GM19328 (cell line): ENCODE data around the gene TM9SF4.
A peak's percentile ranks its signal among the peaks of the same experiment; 100 is the strongest.

Experiments used
- ATAC-seq: cut with Tn5 transposase; IDR thresholded peaks from one replicate; pipeline ENCODE4 v1.9.1; 2021; ENCODE audit warnings: mild to moderate bottlenecking, moderate library complexity; ENCODE audit not compliant: unreplicated experiment

TM9SF4 gene

DNA sequence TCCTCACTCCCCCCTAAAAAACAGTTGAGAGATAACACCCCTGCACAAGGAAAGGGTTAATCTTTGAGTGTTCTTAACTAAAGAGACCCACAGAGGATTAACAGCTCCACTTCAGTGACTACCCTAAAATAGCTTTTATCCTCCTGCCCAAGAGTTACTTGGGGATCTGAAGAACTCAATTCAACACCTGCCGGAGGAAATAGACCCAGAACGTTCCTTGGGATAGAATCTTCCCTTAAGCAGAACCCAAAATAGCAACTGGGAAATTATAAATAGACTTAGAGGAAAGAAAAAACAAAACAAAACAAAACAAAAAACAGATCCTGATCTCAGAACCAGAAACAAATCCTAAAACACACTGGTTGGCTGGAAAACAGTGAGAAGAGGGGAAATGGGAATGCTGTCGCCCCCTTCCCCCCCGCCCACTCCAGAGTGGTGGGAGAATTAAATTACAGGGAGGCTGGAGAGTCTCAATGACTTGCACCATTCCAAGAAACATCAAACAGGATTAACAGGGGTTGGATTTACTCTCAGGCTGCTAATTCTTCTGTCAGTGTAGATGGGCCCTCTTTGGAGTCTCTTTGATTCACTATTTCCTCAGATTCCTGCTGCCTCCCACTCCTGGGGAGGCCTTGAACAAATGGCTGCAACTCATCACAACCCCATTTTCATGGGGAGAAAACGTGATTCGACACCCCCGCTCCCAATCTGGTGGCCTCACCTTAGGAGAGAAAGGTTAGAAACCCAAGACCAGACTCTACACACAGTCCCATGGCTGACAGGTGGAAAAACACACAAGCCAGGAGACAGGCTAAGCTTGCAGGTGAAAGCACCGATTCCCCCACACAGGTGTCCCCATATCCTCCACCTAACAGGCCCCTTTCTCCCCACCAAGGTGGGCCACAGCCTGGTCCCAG is 96.6 kb downstream of the TM9SF4 start:
- no peak for ATAC-seq

DNA sequence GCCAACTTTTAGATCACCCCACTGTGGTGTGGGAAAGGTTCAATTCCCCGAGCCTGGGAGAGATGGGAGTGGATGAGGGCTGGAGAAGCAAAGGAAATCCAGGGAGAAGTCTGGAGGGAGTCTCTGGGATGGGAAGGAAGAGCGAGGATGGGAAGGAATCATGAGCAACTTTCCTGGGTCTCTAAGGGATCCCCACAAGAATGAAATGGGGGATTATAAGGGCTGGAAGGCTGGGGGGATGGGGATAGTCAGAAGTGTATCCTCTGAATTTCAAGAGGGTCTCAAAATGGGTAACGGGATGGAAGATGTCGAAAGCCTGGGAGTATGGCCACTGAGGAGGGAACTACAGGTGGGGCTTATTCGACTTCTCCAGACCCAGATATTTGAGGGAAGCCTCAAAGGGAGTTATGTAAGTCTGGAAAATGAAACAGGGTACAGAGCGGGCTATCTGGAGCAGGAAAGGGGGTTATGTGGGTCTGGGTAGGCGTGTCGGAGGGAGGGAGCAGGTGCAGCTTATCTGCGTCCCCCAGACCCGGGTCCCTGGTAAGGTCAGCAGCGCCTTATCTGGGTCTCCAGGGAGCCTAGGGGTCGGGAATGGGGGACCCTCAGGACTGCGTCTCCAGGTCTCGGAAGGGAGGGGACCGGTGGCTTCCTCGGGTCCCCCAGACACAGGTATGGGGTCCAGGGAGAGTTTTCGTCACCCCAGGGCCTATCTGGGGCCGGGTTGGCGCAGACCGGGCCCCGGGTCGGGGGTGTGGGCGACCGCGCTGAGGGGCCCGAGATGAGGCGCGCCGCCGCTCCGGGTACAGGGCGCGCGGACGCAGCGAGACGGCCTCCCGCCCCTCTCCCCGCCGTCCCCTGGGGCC is 97.5 kb downstream of the TM9SF4 start:
- ATAC-seq: peak; percentile 3

DNA sequence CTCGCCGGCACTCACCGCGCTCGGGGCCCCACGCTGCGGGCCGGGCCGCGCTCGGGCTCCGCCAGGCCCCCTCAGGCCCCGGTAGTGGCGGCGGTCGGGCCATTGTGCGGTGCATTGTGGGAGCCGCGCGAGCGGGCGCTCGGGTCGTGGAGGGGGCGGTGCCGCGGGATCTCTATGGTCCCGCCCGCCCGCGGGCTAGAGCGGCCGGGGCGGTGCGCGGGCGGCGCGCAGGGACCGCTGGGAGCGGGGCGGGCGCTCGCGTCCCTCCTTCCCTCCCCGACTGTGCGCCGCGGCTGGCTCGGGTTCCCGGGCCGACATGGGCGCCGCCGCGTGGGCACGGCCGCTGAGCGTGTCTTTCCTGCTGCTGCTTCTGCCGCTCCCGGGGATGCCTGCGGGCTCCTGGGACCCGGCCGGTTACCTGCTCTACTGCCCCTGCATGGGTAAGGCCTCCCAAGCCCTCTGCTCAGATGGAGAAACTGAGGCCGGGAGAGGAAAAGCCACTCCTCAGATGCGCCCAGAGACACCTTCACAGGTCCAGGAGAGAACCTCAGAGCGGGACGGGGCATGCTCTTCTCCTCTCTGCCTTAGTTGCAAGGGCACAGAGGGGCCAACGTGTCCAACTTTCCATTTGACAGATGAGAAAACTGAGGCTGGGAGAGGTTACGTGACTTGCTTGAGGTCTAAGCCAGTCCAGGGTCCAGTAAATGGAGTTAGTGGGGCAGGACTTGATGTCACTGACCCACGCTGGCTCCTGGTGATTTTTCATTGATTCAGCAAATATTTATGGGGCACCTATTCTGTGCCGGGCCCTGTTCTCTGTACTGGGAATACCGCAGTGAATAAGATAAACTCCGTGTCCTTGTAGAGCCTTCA is 98.3 kb downstream of the TM9SF4 start, which contains the start of the genes PLAGL2 and POFUT1:
TSS of gene PLAGL2 (minus strand) at position 118 of the 873 bp plus-strand sequence. CDS start 5,565 bp downstream, outside the sequence.
TSS of gene POFUT1 (plus strand) at position 255 of the 873 bp plus-strand sequence. CDS start at position 317, 62 bp downstream.
- ATAC-seq: peak; percentile 83

DNA sequence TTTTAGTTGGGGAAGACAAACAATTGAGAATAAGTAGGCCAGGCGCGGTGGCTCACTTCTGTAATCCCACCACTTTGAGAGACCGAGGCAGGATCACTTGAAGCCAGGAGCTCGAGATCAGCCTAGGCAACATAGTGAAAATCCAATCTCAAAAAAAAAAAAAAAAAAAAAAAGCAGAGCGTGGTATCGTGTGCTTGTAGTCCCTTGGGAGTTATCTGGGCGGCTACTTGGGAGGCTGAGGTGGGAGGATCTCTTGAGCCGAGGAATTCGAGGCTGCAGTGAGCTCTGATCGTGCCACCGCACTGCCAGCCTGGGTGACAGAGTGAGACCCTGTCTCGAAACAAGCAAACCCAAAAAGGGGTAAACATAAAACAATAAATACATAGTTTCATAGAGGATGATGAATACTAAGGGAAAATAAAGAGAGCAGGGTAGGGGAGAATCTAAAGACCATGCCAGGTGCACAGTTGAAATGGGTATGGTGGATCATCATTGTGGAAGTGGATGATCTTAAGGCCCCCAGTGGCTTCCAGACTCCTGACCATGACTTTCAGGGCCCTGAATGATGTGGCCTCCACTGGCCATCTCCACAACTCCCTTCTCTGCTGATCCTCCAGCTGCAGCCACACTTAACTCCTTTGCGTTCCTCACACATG is 99.1 kb downstream of the TM9SF4 start:
- ATAC-seq: no peak

DNA sequence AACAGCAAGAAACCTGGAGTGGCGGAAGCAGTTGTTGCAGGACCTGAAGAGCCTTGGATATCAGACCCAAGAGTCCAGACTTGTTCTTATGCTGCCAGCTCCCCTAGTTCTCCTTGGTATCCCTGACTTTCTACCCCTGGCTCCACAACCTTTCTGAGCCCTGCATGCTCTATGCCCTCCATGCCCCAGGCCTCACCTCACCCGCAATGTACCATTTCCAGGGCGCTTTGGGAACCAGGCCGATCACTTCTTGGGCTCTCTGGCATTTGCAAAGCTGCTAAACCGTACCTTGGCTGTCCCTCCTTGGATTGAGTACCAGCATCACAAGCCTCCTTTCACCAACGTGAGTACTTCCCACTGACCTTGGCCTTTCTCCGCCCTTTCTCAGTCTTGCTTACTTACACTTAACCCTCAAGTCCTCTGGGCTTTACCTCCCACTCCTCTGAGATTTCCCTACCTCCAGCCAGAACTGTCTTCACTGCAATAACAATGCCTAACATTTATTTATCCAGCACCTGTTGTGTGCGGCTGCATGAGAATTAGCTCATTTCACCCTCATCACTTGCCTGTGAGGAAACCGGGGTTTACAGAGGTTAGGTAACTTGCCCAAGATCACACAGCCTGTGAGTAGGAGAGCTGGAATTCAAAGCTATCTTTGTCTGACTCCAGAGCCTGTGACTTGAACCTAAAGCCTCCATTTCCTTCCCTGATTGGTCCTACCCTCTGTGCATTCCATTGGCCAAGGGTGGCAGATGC is 100.5 kb downstream of the TM9SF4 start:
- ATAC-seq: no peak

DNA sequence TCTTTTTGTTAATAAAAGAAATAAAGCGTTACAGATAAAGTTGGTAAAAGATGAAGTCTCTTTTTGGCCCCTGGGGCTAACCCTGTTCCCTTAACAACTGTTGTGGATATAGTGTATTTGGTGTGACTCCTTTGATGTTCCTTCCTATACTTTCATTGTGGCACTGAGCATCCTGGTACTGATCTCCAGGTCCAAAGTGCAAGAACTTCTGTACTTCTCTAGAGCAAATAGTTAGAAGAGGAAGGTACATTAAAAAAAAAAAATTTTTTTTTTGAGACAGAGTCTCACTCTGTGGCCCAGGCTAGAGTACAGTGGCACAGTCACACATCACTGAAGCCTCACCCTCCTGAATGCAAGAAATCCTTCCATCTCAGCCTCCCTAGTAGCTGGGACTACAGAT is 104.4 kb downstream of the TM9SF4 start:
- no peak for ATAC-seq

DNA sequence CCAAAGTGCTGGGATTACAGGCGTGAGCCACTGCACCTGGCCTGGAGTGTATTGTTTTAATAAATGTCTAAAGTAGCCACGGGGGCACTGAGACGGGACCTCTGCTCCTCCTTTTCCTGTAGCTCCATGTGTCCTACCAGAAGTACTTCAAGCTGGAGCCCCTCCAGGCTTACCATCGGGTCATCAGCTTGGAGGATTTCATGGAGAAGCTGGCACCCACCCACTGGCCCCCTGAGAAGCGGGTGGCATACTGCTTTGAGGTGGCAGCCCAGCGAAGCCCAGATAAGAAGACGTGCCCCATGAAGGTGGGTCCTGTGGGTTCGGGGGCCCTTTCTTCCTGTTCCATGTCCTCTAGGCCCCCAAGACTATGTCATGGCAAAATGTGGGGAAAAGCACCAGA is 105.6 kb downstream of the TM9SF4 start:
- ATAC-seq: no peak

DNA sequence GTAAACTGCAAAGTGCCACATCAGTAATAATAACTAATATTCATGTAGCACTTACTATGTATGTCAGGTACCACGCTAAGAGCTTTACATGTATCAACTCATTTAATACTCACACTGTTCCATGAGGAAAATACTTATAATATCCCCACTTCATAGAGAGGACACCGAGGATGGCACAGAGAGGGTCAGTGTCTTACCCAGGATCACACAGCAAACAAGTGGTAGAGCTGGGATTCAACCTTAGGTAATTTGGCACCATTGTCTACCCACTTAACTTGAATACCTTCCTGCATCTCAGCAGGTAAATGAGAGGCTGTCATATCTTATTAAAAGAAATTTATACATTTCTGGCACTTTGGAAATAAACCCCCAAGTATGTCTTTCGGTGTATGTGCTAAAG is 106.2 kb downstream of the TM9SF4 start:
- ATAC-seq: no peak

DNA sequence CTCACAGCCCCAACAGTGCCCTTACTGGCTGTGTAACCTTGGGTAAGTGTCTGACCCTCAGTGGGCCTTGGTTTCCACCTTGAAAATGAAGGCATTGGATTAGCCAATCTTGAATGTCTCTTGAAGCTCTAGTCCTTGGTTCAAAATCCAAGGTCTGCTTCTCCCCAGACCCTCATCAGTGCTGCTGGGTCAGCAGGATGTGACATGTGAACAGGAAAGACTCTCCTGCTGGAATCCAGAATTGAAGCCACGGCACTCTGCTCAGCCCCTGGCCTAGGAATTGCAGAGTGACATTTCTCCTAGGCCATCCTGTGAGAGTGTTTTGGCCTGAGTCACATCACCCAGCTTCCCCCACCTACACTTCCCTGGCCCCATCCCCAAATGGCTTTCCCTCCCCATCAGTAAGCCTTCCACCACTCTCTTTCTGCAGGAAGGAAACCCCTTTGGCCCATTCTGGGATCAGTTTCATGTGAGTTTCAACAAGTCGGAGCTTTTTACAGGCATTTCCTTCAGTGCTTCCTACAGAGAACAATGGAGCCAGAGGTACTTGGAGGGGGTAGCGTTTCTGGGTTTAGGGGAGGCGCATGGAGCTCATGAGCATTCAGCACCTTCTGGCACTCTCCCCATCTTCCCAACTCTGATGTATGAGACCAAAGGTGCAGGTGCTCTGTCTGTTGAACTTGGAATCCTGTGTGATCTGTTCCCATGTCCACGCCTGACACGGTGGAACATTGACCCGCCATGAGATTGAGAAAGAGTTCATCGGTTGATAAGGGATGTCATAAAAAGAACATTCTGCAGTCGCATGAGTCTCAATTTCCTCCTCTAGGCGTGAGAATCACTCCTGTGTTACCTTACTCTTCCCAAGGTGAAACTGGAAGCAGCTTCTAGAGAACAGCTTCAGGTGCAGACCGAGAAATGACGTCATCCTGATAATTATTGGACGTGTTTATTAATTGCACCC is 106.9 kb downstream of the TM9SF4 start:
- ATAC-seq: no peak
